OCI-LY7 (cell line): Measurements from ENCODE around the gene DOLK. TPM values are rescaled to one million over a fixed set of nuclear protein-coding genes. Genes with fewer than 3 reads are reported as not detected.

Experiments used
- BruUV-seq: library from RNA; stranded (reverse); fragments of 400-500 nt; replicated peaks from 2 replicates; lab custom pipeline; 2021; lab: Mats Ljungman, UMichigan
- CTCF ChIA-PET: fragments of 300-600 bp; sonication (Branson Sonifier 250); formaldehyde crosslinking; loops from one replicate; lab custom pipeline; 2022; ENCODE audit warnings: antibody characterized with exemption; ENCODE audit not compliant: unreplicated experiment; lab: Charles Lee
- POLR2A ChIA-PET: fragments of 300-600 bp; sonication (Branson Sonifier 250); formaldehyde crosslinking; loops from one replicate; lab custom pipeline; 2022; ENCODE audit warnings: antibody characterized with exemption; lab: Charles Lee
- DNase-seq: peaks from one replicate; pipeline ENCODE4 v3.0.0-alpha.2; 2015; ENCODE audit warnings: low spot score
- H2AFZ ChIP-seq: fragments of 200-600 bp; sonication (generic), shearing (Covaris generic); 2 replicates; pipeline ENCODE4 v1.6.1; 2014; ENCODE audit warnings: mild to moderate bottlenecking, antibody characterized with exemption, low read length, moderate library complexity
- H3K27ac ChIP-seq: fragments of 200-600 bp; sonication (generic); 2 replicates; pipeline ENCODE4 v1.5.1; 2014; ENCODE audit warnings: mixed run types, low read depth, mild to moderate bottlenecking, moderate library complexity, low read length, inconsistent platforms; ENCODE audit not compliant: poor library complexity, severe bottlenecking
- H3K36me3 ChIP-seq: fragments of 200-600 bp; sonication (generic); 2 replicates; pipeline ENCODE4 v1.6.1; 2014; ENCODE audit warnings: mild to moderate bottlenecking, antibody characterized with exemption, low read length, moderate library complexity, mixed read lengths; ENCODE audit not compliant: insufficient read depth
- H3K4me1 ChIP-seq: fragments of 200-600 bp; sonication (generic); 2 replicates; pipeline ENCODE4 v1.5.1; 2014; ENCODE audit warnings: mild to moderate bottlenecking, low read length; ENCODE audit not compliant: insufficient read depth, poor library complexity, severe bottlenecking
- H3K4me2 ChIP-seq: fragments of 200-600 bp; sonication (generic); 2 replicates; pipeline ENCODE4 v1.6.1; 2014; ENCODE audit warnings: mild to moderate bottlenecking, low read length
- H3K4me3 ChIP-seq: fragments of 200-600 bp; sonication (generic); 2 replicates; pipeline ENCODE4 v1.5.1; 2014; ENCODE audit warnings: mild to moderate bottlenecking, low read depth, low read length; ENCODE audit not compliant: poor library complexity, severe bottlenecking
- H3K79me2 ChIP-seq: fragments of 200-600 bp; sonication (generic); 2 replicates; pipeline ENCODE4 v1.6.1; 2016; ENCODE audit warnings: low read depth, mild to moderate bottlenecking, low read length, moderate library complexity, mixed read lengths; ENCODE audit not compliant: insufficient read depth
- H3K9me2 ChIP-seq: fragments of 200-600 bp; sonication (generic); 2 replicates; pipeline ENCODE4 v1.6.1; 2016; ENCODE audit warnings: mild to moderate bottlenecking, low read length, mixed read lengths; ENCODE audit not compliant: insufficient read depth
- H3K9me3 ChIP-seq: fragments of 200-600 bp; sonication (generic); 2 replicates; pipeline ENCODE4 v1.6.1; 2014; ENCODE audit warnings: mild to moderate bottlenecking, mixed run types, low read length, mixed read lengths
- H4K20me1 ChIP-seq: fragments of 200-600 bp; sonication (generic); 2 replicates; pipeline ENCODE4 v1.6.1; 2014; ENCODE audit warnings: mild to moderate bottlenecking, antibody characterized with exemption, low read length, moderate library complexity, mixed read lengths; ENCODE audit not compliant: insufficient read depth
- CTCF ChIP-seq: fragments of 200-600 bp; sonication (generic); conservative IDR thresholded peaks from 2 replicates; pipeline ENCODE4 v1.5.1; 2014; ENCODE audit warnings: mild to moderate bottlenecking, antibody characterized with exemption, low read length, moderate library complexity, mixed read lengths
- EZH2phosphoT487 ChIP-seq: fragments of 200-600 bp; sonication (generic); IDR thresholded peaks from 2 replicates; pipeline ENCODE4 v1.6.1; 2018; ENCODE audit warnings: low read depth, borderline replicate concordance, mild to moderate bottlenecking, mixed run types, antibody characterized with exemption, low read length, moderate library complexity, mixed read lengths
- intact Hi-C: fragments of 100-400 bp; cut with micrococcal nuclease; formaldehyde crosslinking; loops from one replicate; pipeline ENCODE4 v1.10.0; 2022; ENCODE audit not compliant: unreplicated experiment
- total RNA-seq, 2 experiments: library from RNA; depleted of rRNA in 1 of 2; stranded (reverse); fragments of >200 nt in 1 of 2; shearing (Covaris generic) in 1 of 2; gene quantifications; 2 replicates each; pipeline ENCODE4 v1.2.3, GENCODE V29; 2014 to 2022

The DOLK gene
- total RNA-seq, 2 experiments from 2014 or later = 5.1 to 9.6 TPM

- no peaks in the 10 kb centered on the region; the same call in 1 of the 2 replicates for H3K79me2 ChIP-seq
- H3K9me2 ChIP-seq = no peaks in the 10 kb centered on the region
- intact Hi-C loops = no loop called here
- H3K27ac ChIP-seq = no peak overlapping the region
- peaks cover 24% of the 10 kb centered on the region for H3K4me1 ChIP-seq
- ChIA-PET POLR2A (interaction anchor here (0.5 to 1.1 kb wide), 3 partner anchors 11 to 55 kb away, joined by 3 to 5 read pairs (median 4); no protein-coding TSS in a partner anchor), CTCF (no interaction called here)
- no peak overlapping the region for H2AFZ ChIP-seq
- no peak for DNase-seq
- no TSS peak for BruUV-seq
- no peaks in the 10 kb centered on the region for H4K20me1 ChIP-seq
- no peaks in the 10 kb centered on the region for H3K9me3 ChIP-seq
- TF ChIP-seq CTCF = no peak
- TF ChIP-seq EZH2phosphoT487 = no peak
- H3K4me3 ChIP-seq = no peak overlapping the region
- H3K36me3 ChIP-seq = peaks cover 49% of the 10 kb centered on the region; the same call in 1 of the 2 replicates
- no peak overlapping the region for H3K4me2 ChIP-seq
These were observed 30.1 kb downstream of the DOLK start for GRCh38 chr9:128917151-128917849.

GRCh38 chr9:128916745-128917144 lies 30.7 kb downstream of the DOLK start:
- Histone ChIP-seq H3K4me1 (peaks cover 24% of the 10 kb centered on the region), H3K79me2 (no peaks in the 10 kb centered on the region; the same call in 1 of the 2 replicates), H3K27ac (no peak overlapping the region), H3K4me2 (no peak overlapping the region), H3K9me2 (no peaks in the 10 kb centered on the region), H3K36me3 (peaks cover 52% of the 10 kb centered on the region; the same call in 1 of the 2 replicates), H2AFZ (no peak overlapping the region), H4K20me1 (no peaks in the 10 kb centered on the region), H3K4me3 (no peak overlapping the region), H3K9me3 (no peaks in the 10 kb centered on the region)
- intact Hi-C loops = no loop called here
- DNase-seq = no peak
- POLR2A ChIA-PET = interaction anchor here (0.6 to 1.1 kb wide), 2 partner anchors 11 to 54 kb away, joined by 3 to 5 read pairs; no protein-coding TSS in a partner anchor
- no peak for TF ChIP-seq EZH2phosphoT487
- no peak for TF ChIP-seq CTCF
- CTCF ChIA-PET = no interaction called here
- BruUV-seq = no TSS peak

GRCh38 chr9:128916204-128916603 lies 31.2 kb downstream of the DOLK start:
- CTCF ChIA-PET = no interaction called here
- no peak overlapping the region for H2AFZ ChIP-seq
- no peaks in the 10 kb centered on the region for H4K20me1 ChIP-seq
- no peaks in the 10 kb centered on the region for H3K9me2 ChIP-seq
- H3K27ac ChIP-seq = no peak overlapping the region
- no peaks in the 10 kb centered on the region for H3K9me3 ChIP-seq
- H3K36me3 ChIP-seq = peaks cover 57% of the 10 kb centered on the region; the same call in 1 of the 2 replicates
- no peak overlapping the region for H3K4me3 ChIP-seq
- no peaks in the 10 kb centered on the region for H3K79me2 ChIP-seq
- intact Hi-C loops = no loop called here
- no TSS peak for BruUV-seq
- peaks cover 24% of the 10 kb centered on the region for H3K4me1 ChIP-seq
- no peak for TF ChIP-seq CTCF
- no peak for TF ChIP-seq EZH2phosphoT487
- no peak overlapping the region for H3K4me2 ChIP-seq
- POLR2A ChIA-PET = interaction anchor here (0.5 to 1.1 kb wide), 3 partner anchors 10 to 108 kb away, joined by 3 to 5 read pairs (median 3); no protein-coding TSS in a partner anchor
- DNase-seq = no peak
